ENCODE results near the gene MAD1L1. TPM values are rescaled to one million over a fixed set of nuclear protein-coding genes. Genes with fewer than 3 reads are reported as not detected.

Gene MAD1L1
- total and polyA plus RNA-seq, 4 donors: 12.8 to 20.7 (median 16.5) TPM

DNA sequence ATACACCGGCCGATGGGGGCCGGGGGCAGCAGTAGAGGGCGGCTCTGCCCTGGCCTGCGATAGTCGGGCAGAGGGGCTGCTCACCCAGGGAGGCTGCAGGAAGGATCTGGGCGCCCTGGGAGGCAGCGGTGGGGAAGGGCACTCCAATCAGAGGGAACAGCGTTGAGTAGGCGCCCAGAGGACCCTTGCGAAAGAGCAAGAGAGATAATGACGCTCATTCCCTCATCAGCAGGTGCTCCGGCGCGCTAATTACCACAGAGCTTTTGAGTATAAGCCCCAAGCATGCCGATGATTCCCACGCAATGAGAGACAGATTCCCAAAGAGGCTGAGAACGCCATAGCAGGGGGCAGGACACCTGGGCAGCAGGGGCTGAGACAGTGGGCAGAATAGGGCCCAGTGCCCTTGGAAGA is 215.3 kb downstream of the MAD1L1 start:
- 98% methylated on average over 18 of the region's 18 CpGs for WGBS
- H3K4me3 ChIP-seq (ENCODE audit: low read depth in 1 of 3, low read length in 3 of 3): no peak overlapping the region
- H3K36me3 ChIP-seq (ENCODE audit: control insufficient read depth in 4 of 4, insufficient read depth in 3 of 4, low read depth in 1 of 4, low read length in 3 of 4): no peaks in the 10 kb centered on the region
- no peak overlapping the region for H3K9ac ChIP-seq (ENCODE audit: low read depth in 1 of 2, low read length in 2 of 2)
- H3K4me1 ChIP-seq (ENCODE audit: control insufficient read depth in 4 of 4, insufficient read depth in 4 of 4, low read length in 3 of 4): no peaks in the 10 kb centered on the region
- no peak overlapping the region for H3K27ac ChIP-seq (ENCODE audit: low read depth in 1 of 2, low read length in 2 of 2)
- no peak for DNase-seq (ENCODE audit: low spot score)
- H3K9me3 ChIP-seq (ENCODE audit: control insufficient read depth in 4 of 4, low read length in 3 of 4): no peaks in the 10 kb centered on the region
- TF ChIP-seq HNF4A (conservative IDR thresholded peaks at IDR 0.05) (no peak), SP1 (IDR thresholded peaks at IDR 0.05) (no peak), TAF1 (conservative IDR thresholded peaks at IDR 0.05) (no peak), YY1 (IDR thresholded peaks at IDR 0.05) (no peak), RAD21 (IDR thresholded peaks at IDR 0.05) (no peak), EGR1 (IDR thresholded peaks at IDR 0.05; ENCODE audit: low read depth in 2 of 2) (no peak), RXRA (IDR thresholded peaks at IDR 0.05) (no peak), FOXA2 (IDR thresholded peaks at IDR 0.05) (no peak), MAX (IDR thresholded peaks at IDR 0.05) (no peak), FOXA1 (IDR thresholded peaks at IDR 0.05) (no peak), NR2F2 (IDR thresholded peaks at IDR 0.05) (no peak), GABPA (IDR thresholded peaks at IDR 0.05 in 1 of 2, conservative IDR thresholded peaks at IDR 0.05 in 1 of 2) (no peak)
- TF ChIP-seq, protein P1, sequence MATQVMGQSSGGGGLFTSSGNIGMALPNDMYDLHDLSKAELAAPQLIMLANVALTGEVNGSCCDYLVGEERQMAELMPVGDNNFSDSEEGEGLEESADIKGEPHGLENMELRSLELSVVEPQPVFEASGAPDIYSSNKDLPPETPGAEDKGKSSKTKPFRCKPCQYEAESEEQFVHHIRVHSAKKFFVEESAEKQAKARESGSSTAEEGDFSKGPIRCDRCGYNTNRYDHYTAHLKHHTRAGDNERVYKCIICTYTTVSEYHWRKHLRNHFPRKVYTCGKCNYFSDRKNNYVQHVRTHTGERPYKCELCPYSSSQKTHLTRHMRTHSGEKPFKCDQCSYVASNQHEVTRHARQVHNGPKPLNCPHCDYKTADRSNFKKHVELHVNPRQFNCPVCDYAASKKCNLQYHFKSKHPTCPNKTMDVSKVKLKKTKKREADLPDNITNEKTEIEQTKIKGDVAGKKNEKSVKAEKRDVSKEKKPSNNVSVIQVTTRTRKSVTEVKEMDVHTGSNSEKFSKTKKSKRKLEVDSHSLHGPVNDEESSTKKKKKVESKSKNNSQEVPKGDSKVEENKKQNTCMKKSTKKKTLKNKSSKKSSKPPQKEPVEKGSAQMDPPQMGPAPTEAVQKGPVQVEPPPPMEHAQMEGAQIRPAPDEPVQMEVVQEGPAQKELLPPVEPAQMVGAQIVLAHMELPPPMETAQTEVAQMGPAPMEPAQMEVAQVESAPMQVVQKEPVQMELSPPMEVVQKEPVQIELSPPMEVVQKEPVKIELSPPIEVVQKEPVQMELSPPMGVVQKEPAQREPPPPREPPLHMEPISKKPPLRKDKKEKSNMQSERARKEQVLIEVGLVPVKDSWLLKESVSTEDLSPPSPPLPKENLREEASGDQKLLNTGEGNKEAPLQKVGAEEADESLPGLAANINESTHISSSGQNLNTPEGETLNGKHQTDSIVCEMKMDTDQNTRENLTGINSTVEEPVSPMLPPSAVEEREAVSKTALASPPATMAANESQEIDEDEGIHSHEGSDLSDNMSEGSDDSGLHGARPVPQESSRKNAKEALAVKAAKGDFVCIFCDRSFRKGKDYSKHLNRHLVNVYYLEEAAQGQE (IDR thresholded peaks at IDR 0.05): no peak
- TF ChIP-seq, protein P2, sequence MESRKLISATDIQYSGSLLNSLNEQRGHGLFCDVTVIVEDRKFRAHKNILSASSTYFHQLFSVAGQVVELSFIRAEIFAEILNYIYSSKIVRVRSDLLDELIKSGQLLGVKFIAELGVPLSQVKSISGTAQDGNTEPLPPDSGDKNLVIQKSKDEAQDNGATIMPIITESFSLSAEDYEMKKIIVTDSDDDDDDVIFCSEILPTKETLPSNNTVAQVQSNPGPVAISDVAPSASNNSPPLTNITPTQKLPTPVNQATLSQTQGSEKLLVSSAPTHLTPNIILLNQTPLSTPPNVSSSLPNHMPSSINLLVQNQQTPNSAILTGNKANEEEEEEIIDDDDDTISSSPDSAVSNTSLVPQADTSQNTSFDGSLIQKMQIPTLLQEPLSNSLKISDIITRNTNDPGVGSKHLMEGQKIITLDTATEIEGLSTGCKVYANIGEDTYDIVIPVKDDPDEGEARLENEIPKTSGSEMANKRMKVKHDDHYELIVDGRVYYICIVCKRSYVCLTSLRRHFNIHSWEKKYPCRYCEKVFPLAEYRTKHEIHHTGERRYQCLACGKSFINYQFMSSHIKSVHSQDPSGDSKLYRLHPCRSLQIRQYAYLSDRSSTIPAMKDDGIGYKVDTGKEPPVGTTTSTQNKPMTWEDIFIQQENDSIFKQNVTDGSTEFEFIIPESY (IDR thresholded peaks at IDR 0.05): no peak
- TF ChIP-seq, protein P3, sequence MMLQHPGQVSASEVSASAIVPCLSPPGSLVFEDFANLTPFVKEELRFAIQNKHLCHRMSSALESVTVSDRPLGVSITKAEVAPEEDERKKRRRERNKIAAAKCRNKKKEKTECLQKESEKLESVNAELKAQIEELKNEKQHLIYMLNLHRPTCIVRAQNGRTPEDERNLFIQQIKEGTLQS (IDR thresholded peaks at IDR 0.05): no peak
- H3K27me3 ChIP-seq (ENCODE audit: control insufficient read depth in 4 of 4, insufficient read depth in 4 of 4, low read length in 3 of 4): no peaks in the 10 kb centered on the region

GRCh38 chr7:2016761-2017480 is 215.8 kb downstream of the MAD1L1 start:
- no peak for DNase-seq (ENCODE audit: low spot score)
- TF ChIP-seq FOXA2 (IDR thresholded peaks at IDR 0.05): no peak
- no peak for TF ChIP-seq SP1 (IDR thresholded peaks at IDR 0.05)
- 92% methylated on average over 29 of the region's 29 CpGs for WGBS

More at GRCh38 chr7:2016761-2017480, 215.8 kb downstream of the MAD1L1 start:
- H3K27me3 ChIP-seq (ENCODE audit: control insufficient read depth in 4 of 4, insufficient read depth in 4 of 4, low read length in 3 of 4): no peaks in the 10 kb centered on the region
- no peak overlapping the region for H3K9ac ChIP-seq (ENCODE audit: low read depth in 1 of 2, low read length in 2 of 2)
- no peaks in the 10 kb centered on the region for H3K4me1 ChIP-seq (ENCODE audit: control insufficient read depth in 4 of 4, insufficient read depth in 4 of 4, low read length in 3 of 4)
- H3K9me3 ChIP-seq (ENCODE audit: control insufficient read depth in 4 of 4, low read length in 3 of 4): no peaks in the 10 kb centered on the region
- no peak overlapping the region for H3K4me3 ChIP-seq (ENCODE audit: low read depth in 1 of 3, low read length in 3 of 3)
- no peaks in the 10 kb centered on the region for H3K36me3 ChIP-seq (ENCODE audit: control insufficient read depth in 4 of 4, insufficient read depth in 3 of 4, low read depth in 1 of 4, low read length in 3 of 4)
- H3K27ac ChIP-seq (ENCODE audit: low read depth in 1 of 2, low read length in 2 of 2): no peak overlapping the region
